OCI-LY3 (cell line): Measurements from ENCODE around the gene HEMGN.

Experiments used
- H2AFZ ChIP-seq: fragments of 200-600, 300-600 bp; shearing (Covaris generic); 2 replicates; pipeline ENCODE4 v1.6.0; 2014; ENCODE audit warnings: antibody characterized with exemption, low read depth, low read length
- H3K27ac ChIP-seq: fragments of 200-600, 300-600 bp; sonication (generic); 2 replicates; pipeline ENCODE4 v1.5.1; 2014; ENCODE audit warnings: mild to moderate bottlenecking, low read length, moderate library complexity, mixed read lengths
- H3K27me3 ChIP-seq: fragments of 200-600, 300-600 bp; sonication (generic); 2 replicates; pipeline ENCODE4 v1.6.1; 2014; ENCODE audit warnings: low read depth, low read length, mixed read lengths
- H3K36me3 ChIP-seq: fragments of 200-600, 300-600 bp; sonication (generic); replicated peaks from 2 replicates; pipeline ENCODE3; 2014; ENCODE audit warnings: low read depth, low read length, mixed read lengths
- H3K4me1 ChIP-seq: fragments of 300-600, 200-600 bp; sonication (generic); 2 replicates; pipeline ENCODE4 v1.6.1; 2014; ENCODE audit warnings: low read length, mixed read lengths
- H3K4me2 ChIP-seq: fragments of 200-600, 300-600 bp; sonication (generic); 2 replicates; pipeline ENCODE4 v1.6.1; 2014; ENCODE audit warnings: low read length, mixed read lengths
- H3K4me3 ChIP-seq: fragments of 300-600, 200-600 bp; sonication (generic); 2 replicates; pipeline ENCODE4 v1.5.1; 2014; ENCODE audit warnings: antibody characterized with exemption, mild to moderate bottlenecking, low read length, moderate library complexity
- H3K79me2 ChIP-seq: fragments of 300-600, 200-600 bp; shearing (Covaris generic); 2 replicates; pipeline ENCODE4 v1.6.1; 2014; ENCODE audit warnings: mild to moderate bottlenecking, low read length, mixed read lengths
- H3K9ac ChIP-seq: fragments of 300-600, 200-600 bp; shearing (Covaris generic); 2 replicates; pipeline ENCODE4 v1.6.0; 2014; ENCODE audit warnings: mild to moderate bottlenecking, low read length, moderate library complexity
- H3K9me3 ChIP-seq: fragments of 200-600, 300-600 bp; shearing (Covaris generic); 2 replicates; pipeline ENCODE4 v1.6.1; 2014; ENCODE audit warnings: low read length, mixed read lengths; ENCODE audit not compliant: insufficient read depth
- H4K20me1 ChIP-seq: fragments of 200-600, 300-600 bp; sonication (generic); 2 replicates; pipeline ENCODE4 v1.6.1; 2016; ENCODE audit warnings: low read length, mixed read lengths; ENCODE audit not compliant: insufficient read depth
- EZH2phosphoT487 ChIP-seq: fragments of 200-600 bp; shearing (Covaris generic); IDR thresholded peaks from 2 replicates; pipeline ENCODE4 v1.6.1; 2018; ENCODE audit warnings: antibody characterized with exemption, mixed run types, low read depth
- TF ChIP-seq, protein P1 (sequence below): fragments of 200-600, 300-600 bp; sonication (generic); IDR thresholded peaks from 2 replicates; pipeline ENCODE4 v1.5.1; 2014; ENCODE audit warnings: antibody characterized with exemption, low read length, low read depth

The HEMGN gene

DNA sequence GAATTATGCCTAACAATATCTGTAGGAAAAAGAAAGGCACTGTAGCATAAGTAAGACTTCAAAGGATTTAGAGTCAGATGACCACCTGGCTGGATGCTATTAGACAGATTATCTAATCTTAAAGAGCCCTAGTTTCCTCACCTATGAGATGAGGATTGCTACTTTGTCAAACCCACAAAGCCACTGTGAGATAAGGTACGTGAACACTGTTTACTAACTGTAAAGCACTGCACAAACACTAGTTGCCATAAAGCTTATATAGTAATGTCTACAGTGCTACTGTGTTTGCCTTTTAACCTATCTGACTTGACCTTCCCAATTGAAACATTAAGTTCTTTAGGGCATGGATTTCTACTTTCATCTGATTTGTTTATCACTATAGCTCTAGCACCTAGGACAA, 26.0 kb downstream of the HEMGN start:
- TF ChIP-seq, protein P1, sequence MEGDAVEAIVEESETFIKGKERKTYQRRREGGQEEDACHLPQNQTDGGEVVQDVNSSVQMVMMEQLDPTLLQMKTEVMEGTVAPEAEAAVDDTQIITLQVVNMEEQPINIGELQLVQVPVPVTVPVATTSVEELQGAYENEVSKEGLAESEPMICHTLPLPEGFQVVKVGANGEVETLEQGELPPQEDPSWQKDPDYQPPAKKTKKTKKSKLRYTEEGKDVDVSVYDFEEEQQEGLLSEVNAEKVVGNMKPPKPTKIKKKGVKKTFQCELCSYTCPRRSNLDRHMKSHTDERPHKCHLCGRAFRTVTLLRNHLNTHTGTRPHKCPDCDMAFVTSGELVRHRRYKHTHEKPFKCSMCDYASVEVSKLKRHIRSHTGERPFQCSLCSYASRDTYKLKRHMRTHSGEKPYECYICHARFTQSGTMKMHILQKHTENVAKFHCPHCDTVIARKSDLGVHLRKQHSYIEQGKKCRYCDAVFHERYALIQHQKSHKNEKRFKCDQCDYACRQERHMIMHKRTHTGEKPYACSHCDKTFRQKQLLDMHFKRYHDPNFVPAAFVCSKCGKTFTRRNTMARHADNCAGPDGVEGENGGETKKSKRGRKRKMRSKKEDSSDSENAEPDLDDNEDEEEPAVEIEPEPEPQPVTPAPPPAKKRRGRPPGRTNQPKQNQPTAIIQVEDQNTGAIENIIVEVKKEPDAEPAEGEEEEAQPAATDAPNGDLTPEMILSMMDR: no peak
- TF ChIP-seq EZH2phosphoT487: no peak
- H4K20me1 ChIP-seq: no peaks in the 10 kb centered on the region
- H3K79me2 ChIP-seq: no peaks in the 10 kb centered on the region
- no peaks in the 10 kb centered on the region for H3K27me3 ChIP-seq
- no peaks in the 10 kb centered on the region for H3K4me1 ChIP-seq
- H3K36me3 ChIP-seq: peaks cover 20% of the 10 kb centered on the region
- H3K4me2 ChIP-seq: no peak overlapping the region
- no peak overlapping the region for H3K27ac ChIP-seq
- no peak overlapping the region for H2AFZ ChIP-seq
- no peak overlapping the region for H3K4me3 ChIP-seq
- no peak overlapping the region for H3K9ac ChIP-seq
- no peaks in the 10 kb centered on the region for H3K9me3 ChIP-seq

DNA sequence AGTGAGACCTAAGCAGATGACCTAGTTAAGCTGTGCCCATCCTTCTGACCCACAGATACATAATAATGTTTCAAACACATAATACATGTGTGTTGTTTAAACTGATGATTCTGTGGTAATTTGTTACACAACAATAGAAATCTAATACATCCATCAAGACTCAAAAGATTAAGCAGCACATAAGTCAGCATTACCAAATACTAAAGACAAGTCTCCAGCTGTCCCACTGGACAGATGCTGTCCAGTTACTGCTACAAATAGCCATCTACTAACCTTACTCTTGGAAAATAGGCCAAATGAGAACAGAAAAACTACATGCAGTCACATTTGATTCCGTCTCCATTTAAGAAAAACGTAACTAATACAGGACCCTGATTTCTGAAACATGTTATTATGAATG, 26.4 kb downstream of the HEMGN start:
- Histone ChIP-seq H3K79me2 (no peaks in the 10 kb centered on the region), H3K27ac (no peak overlapping the region)
- no peak for TF ChIP-seq EZH2phosphoT487
- TF ChIP-seq, protein P1: no peak

DNA sequence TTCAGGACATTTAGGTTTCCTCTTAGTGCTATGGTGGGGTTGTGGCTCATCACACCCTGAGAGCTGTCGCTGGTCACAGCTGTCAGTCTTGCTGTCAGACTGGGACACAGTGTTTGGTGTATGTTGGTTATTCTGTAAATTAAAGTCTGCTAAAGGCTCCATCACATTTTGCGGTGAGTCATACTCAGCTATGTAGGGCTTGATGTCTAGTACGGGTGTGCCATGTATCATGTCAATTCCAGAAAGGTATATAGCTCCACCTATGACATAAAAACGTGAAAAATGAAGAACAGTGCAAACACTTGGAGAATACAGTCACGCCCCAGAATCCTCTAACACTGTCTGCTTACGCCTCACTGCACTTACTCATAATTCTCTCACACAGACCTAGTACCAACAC, 27.6 kb downstream of the HEMGN start:
- Histone ChIP-seq H4K20me1 (no peaks in the 10 kb centered on the region), H3K27me3 (no peaks in the 10 kb centered on the region), H2AFZ (no peak overlapping the region), H3K4me1 (no peaks in the 10 kb centered on the region), H3K79me2 (no peaks in the 10 kb centered on the region), H3K4me3 (no peak overlapping the region), H3K36me3 (peaks cover 17% of the 10 kb centered on the region), H3K9me3 (no peaks in the 10 kb centered on the region), H3K27ac (no peak overlapping the region), H3K9ac (no peak overlapping the region), H3K4me2 (no peak overlapping the region)
- TF ChIP-seq, protein P1: no peak
- no peak for TF ChIP-seq EZH2phosphoT487

More for the DNA sequence above, 26.4 kb downstream of the HEMGN start:
- H3K4me2 ChIP-seq: no peak overlapping the region
- H2AFZ ChIP-seq: no peak overlapping the region
- H4K20me1 ChIP-seq: no peaks in the 10 kb centered on the region
- no peaks in the 10 kb centered on the region for H3K9me3 ChIP-seq
- no peaks in the 10 kb centered on the region for H3K4me1 ChIP-seq
- H3K4me3 ChIP-seq: no peak overlapping the region
- no peak overlapping the region for H3K9ac ChIP-seq
- H3K27me3 ChIP-seq: no peaks in the 10 kb centered on the region
- peaks cover 20% of the 10 kb centered on the region for H3K36me3 ChIP-seq

DNA sequence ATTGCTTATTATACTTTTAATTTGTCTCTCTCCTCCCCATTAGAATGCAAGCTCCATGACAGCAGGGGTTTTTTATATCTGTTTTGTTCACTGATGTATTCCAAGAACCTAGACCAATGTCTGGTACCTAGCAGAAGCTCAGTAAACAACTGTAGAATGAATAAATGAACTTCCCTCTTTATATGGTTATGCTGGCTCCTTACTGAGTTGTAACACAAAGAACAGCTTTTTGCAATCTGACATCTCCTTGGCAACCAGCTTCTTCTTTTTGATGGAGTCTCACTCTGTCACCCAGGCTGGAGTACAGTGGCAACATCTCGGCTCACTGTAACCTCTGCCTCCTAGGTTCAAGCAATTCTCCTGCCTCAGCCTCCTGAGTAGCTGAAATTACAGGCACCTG, 29.3 kb downstream of the HEMGN start:
- Histone ChIP-seq H3K27ac (no peak overlapping the region), H3K79me2 (0 out of 2 replicates have a peak, but pooled peaks cover 2% of the 10 kb centered on the region), H3K9me3 (no peaks in the 10 kb centered on the region), H3K27me3 (no peaks in the 10 kb centered on the region), H3K36me3 (peaks cover 17% of the 10 kb centered on the region), H3K4me1 (no peaks in the 10 kb centered on the region), H3K4me3 (no peak overlapping the region), H4K20me1 (no peaks in the 10 kb centered on the region), H3K4me2 (no peak overlapping the region), H3K9ac (no peak overlapping the region), H2AFZ (no peak overlapping the region)
- no peak for TF ChIP-seq EZH2phosphoT487
- TF ChIP-seq, protein P1: no peak
